HG03095 (cell line): ENCODE data around the gene GRAP2.

Source experiments
- ATAC-seq: cut with Tn5 transposase; IDR thresholded peaks from one replicate; pipeline ENCODE4 v1.9.1; 2021; ENCODE audit warnings: moderate library complexity; ENCODE audit not compliant: unreplicated experiment

GRAP2 gene

GRCh38 chr22:39960791-39961746 is 60.2 kb downstream of the GRAP2 start:
- peak; percentile 78 for ATAC-seq

GRCh38 chr22:39962071-39962470 is 61.2 kb downstream of the GRAP2 start:
- ATAC-seq, result no peak

- ATAC-seq, result no peak
Observed at GRCh38 chr22:39965748-39966147, 64.9 kb downstream of the GRAP2 start.

GRCh38 chr22:39966470-39966869 is 65.6 kb downstream of the GRAP2 start:
- ATAC-seq, result no peak

GRCh38 chr22:39967103-39967829 is 66.4 kb downstream of the GRAP2 start:
- no peak for ATAC-seq

- ATAC-seq, result no peak
Observed at GRCh38 chr22:39967996-39968972, 67.4 kb downstream of the GRAP2 start.

- ATAC-seq, result no peak
Observed at GRCh38 chr22:39970742-39971141, 69.9 kb downstream of the GRAP2 start.

GRCh38 chr22:39972641-39973040 is 71.8 kb downstream of the GRAP2 start:
- ATAC-seq, result no peak

- no peak for ATAC-seq
Observed at GRCh38 chr22:39973656-39974055, 72.8 kb downstream of the GRAP2 start.

GRCh38 chr22:39974065-39974464 is 73.2 kb downstream of the GRAP2 start:
- ATAC-seq, result no peak

- ATAC-seq, result no peak
Observed at GRCh38 chr22:39979048-39979447, 78.2 kb downstream of the GRAP2 start.

GRCh38 chr22:39979458-39979857 is 78.6 kb downstream of the GRAP2 start:
- no peak for ATAC-seq

GRCh38 chr22:39980596-39980995 is 79.7 kb downstream of the GRAP2 start:
- ATAC-seq, result no peak

- no peak for ATAC-seq
Observed at GRCh38 chr22:39983346-39983745, 82.5 kb downstream of the GRAP2 start.

- no peak for ATAC-seq
Observed at GRCh38 chr22:39984006-39984405, 83.1 kb downstream of the GRAP2 start.

GRCh38 chr22:39984746-39985145 is 83.9 kb downstream of the GRAP2 start:
- no peak for ATAC-seq

GRCh38 chr22:39985383-39986035 is 84.6 kb downstream of the GRAP2 start:
- no peak for ATAC-seq

GRCh38 chr22:39988386-39989114 is 87.7 kb downstream of the GRAP2 start:
- ATAC-seq, result no peak

- no peak for ATAC-seq
Observed at GRCh38 chr22:39989633-39990032, 88.7 kb downstream of the GRAP2 start.

GRCh38 chr22:39990686-39991085 is 89.8 kb downstream of the GRAP2 start:
- no peak for ATAC-seq
